ENCODE measurements around the gene CAMTA1.
"Not testable (repeated sequence)": the region's sequence is repeated elsewhere in the genome, so short reads cannot be mapped to it uniquely, and the experiment has no call there.

CAMTA1 gene

GRCh38 chr1:7302873-7303272 is 517.6 kb downstream of the CAMTA1 start:
- DNase-seq (ENCODE audit: low read depth, low spot score), result no peak

DNA sequence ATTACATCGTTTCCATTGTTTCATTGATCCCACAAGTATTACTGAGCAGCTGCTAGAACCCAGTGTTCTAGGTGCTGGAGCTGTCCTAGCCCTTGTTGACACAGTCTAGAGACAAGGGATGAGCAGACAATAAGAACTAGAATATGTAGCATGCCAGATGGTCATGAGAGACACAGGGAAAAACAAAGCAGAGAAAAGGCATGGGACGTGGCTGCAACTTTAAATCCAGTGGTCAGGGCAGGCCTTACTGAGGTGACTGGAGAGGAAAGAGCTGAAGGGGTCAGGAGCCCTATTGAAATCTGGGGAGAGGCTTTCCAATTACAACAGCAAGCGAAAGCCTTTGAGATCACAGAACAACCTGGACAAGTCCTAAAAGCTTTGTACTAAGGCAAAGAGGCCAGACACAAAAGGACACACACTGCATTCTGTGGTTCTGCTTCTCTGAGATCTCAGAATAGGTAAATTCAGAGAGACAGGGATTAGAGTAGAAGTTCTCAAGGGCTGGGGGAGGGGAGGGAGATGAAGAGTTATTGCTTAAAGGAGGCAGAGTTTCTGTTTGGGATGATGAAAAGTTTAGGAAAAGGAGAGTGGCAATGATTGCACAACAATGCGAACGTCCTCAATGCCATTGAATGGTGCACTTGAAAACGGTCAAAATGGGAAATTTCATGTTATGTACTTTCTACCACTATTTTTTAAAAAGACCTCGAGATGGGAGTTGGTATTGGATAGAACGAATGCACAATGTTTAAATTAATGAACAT is 518.5 kb downstream of the CAMTA1 start:
- no peak for DNase-seq (ENCODE audit: low read depth, low spot score)

- DNase-seq (ENCODE audit: low read depth, low spot score), result no peak
These were observed 527.9 kb downstream of the CAMTA1 start for GRCh38 chr1:7313081-7313546.

DNA sequence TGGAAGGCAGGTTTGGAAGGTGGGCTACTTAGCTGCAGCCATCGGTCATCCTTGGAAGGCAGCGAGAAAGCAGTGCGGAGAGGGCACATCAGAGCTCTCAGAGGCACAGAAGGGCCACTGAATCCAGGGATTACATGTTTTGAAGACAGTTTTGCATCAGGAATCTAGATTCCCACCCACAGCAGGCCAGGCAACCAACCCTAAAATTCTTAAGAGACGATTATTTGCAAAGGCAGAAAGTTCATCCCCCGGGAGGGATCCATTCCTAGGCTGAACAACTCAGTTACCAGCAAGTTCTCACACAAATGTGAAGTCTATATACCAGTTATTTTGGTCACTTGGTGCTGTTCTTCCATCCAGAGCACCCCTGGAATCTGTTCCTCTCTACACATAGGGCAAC is 528.6 kb downstream of the CAMTA1 start:
- DNase-seq (ENCODE audit: low read depth, low spot score), result no peak

GRCh38 chr1:7315316-7315715 is 530.1 kb downstream of the CAMTA1 start:
- no peak for DNase-seq (ENCODE audit: low read depth, low spot score)

GRCh38 chr1:7315946-7316345 is 530.7 kb downstream of the CAMTA1 start:
- no peak for DNase-seq (ENCODE audit: low read depth, low spot score)

DNA sequence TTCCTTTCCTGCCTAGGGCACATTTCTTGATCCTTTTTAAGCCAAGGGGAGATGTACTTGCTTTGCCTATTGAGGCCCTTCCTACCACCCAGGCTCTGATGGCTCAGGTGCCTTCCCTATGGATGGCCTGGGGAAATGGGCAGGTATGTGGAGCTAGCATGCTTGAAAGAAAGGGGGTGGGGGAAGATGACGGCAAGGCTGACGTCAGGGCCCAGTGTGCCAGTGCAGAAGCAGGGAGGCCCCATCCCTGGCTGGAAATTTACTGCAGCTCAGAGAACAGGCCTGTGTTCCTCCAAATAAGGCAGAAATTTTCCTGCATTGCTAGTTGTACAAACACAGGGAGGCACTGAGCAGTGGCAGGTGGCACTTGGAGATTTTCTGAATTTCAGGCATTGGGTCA is 532.6 kb downstream of the CAMTA1 start:
- DNase-seq (ENCODE audit: low read depth, low spot score), result no peak

GRCh38 chr1:7319196-7319595 is 533.9 kb downstream of the CAMTA1 start:
- no peak for DNase-seq (ENCODE audit: low read depth, low spot score)

GRCh38 chr1:7320661-7321060 is 535.4 kb downstream of the CAMTA1 start:
- no peak for DNase-seq (ENCODE audit: low read depth, low spot score)

GRCh38 chr1:7322283-7322785 is 537.1 kb downstream of the CAMTA1 start:
- no peak for DNase-seq (ENCODE audit: low read depth, low spot score)

DNA sequence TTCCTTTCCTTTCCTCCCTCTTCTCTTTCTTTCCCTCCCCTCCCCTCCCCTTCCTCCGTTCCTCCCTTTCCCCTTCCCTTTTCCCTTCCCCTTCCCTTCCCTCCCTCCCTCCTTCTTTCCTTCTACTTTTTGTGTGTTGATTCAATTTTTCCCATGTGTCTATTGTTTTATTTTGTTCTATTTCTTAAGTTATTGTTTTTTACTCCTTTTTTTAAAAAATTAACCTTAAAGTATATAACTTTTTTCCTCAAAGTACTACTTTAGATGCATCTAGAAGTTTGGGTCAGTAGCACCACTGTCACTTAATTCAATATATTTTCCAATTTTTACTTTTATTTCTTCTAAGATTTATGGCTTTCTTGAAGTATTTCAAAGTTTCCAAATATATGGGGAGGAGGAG is 537.7 kb downstream of the CAMTA1 start:
- no peak for DNase-seq (ENCODE audit: low read depth, low spot score)

- no peak for DNase-seq (ENCODE audit: low read depth, low spot score)
These were observed 540.0 kb downstream of the CAMTA1 start for GRCh38 chr1:7325254-7325653.

- DNase-seq (ENCODE audit: low read depth, low spot score), result no peak
These were observed 541.1 kb downstream of the CAMTA1 start for GRCh38 chr1:7326366-7326765.

DNA sequence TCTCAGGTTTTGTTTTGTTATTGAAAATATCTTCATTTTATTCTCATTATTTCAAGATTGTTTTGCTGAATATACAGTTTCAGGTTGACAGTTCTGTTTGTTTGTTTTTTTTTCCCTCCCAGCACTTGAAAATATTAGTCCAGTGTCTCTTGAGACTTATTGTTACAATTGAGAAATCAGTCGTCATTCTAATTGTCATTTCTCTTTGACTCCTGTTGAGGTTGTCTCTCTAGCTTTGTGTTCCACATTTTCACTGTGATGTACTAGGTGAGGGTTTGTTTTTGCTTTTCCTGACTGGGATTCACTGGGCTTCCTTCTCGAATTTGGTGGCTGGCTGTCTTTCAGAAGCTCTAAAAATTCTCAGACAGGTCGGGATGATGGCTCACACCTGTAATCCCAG is 542.6 kb downstream of the CAMTA1 start:
- DNase-seq (ENCODE audit: low read depth, low spot score), result no peak

- no peak for DNase-seq (ENCODE audit: low read depth, low spot score)
These were observed 544.8 kb downstream of the CAMTA1 start for GRCh38 chr1:7329868-7330615.

DNA sequence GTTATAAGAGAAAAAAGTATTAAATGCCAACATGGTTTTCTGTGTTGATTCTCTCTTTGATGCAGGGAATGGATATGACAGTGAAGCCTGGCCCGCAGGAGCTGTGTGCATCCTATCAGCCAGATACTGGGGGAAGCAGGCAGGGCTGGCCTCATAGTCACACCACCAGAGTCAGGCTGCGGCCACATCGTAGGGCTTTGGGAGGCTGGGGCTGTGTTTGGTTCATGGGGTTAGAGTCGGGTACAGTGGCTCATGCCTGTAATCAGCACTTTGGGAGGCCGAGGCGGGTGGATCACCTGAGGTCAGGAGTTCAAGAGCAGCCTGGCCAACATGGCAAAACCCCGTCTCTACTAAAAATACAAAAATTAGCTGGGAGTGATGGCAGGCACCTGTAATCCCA is 545.5 kb downstream of the CAMTA1 start:
- not testable (repeated sequence) for DNase-seq (ENCODE audit: low read depth, low spot score)

DNA sequence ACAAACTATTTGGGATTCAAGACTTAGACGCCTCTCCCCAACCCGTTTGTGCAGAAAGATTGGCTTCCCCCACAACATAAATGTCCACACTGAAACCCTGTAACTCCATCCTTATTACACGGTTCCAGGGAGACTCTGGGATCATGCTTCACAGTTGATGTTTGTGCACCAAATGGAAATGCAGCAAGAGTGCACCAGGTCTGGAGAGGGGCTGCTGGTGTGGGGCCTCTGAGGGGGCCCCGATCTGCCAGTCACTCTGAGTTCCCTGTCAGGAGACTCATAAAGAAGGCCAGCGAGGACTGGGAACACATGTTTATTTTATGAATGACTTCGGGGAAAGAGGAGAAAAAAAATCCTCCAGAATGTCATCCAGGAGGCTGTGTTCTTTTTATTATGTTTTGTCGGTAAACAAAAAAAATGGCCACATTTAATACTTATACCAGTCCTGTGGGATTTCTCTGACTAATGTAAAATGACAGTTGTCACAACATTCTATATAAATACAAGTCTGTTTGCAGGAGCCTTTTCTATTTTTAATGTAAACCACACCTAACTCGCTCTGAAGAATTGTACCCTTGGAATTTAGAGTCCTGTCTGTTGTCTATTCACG is 546.8 kb downstream of the CAMTA1 start:
- DNase-seq (ENCODE audit: low read depth, low spot score), result no peak

DNA sequence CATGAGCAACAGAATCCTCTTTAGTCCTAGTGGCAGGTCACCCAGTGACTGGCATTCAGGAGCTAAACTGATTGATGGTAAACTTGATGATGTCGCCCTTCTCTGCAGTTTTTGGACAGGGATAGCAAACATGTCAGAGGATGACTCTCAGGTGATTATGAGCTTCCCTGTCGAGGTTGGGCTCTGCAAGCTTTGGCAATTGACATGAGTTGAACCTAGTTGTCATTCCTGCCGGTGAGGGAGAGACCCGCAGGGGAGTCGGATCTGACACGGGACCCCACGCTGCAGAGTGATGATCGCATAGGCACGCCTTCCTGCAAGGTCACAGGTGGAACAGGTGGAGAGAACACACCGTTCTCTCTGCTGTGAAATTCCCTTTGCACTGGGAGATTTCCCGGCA is 547.8 kb downstream of the CAMTA1 start:
- no peak for DNase-seq (ENCODE audit: low read depth, low spot score)

GRCh38 chr1:7333620-7334019 is 548.4 kb downstream of the CAMTA1 start:
- DNase-seq (ENCODE audit: low read depth, low spot score), result no peak

DNA sequence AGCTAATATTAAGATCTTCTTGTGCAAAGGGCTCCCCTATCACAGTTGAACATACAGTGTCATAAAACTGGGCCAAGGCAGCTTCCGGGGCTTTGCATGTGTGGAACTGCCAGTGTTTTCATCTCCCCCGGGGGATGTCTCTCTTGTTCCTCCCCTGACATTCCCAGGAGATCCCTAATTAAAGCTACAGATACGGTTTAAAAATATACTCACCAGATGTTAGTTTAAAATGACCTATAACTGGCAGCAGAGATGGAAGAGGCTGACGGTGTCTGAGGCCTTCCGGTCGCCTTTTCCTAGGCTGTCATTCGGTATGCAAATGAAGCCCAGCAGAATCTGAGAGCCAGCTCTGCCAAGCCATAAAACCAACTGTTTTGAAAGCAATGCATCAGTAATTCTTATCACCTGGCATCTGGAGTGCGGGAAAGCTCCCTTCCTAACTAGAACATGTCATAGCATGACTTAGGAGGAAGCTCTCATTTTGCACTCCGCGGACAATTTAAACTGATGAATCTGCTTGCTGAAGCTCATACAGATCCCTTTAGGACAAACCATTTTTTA is 549.3 kb downstream of the CAMTA1 start:
- DNase-seq (ENCODE audit: low read depth, low spot score), result no peak

DNA sequence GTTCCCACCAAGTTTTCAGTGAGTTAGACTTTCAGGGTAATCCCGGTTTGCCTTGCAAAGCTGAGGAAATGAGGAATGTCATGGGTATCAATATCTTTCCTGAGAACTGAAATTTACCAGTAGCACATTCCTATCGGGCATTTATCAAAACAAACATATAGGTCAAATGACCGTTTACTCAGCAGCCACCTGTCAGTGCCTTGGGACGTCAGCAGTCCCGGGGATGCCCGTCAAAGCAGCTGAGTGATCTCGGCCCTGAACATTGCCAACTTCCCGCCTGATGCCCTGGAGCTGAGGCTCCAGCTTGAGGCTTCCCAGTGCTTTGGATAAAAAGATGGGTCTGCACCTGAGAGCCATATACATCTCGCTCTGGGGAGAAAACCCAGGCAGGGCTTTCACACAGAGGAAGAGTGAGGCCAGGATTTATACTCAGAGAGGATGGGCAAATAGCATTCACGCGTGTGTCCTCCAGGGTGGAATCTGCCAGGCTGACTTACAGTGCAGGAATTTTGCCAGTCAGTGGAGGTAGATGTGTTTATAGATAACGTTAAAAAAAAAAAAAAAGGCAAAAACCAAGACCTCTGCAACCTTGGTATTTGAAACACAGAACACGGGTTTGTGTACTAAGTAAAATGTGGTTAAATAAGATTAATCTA is 550.1 kb downstream of the CAMTA1 start:
- no peak for DNase-seq (ENCODE audit: low read depth, low spot score)

- no peak for DNase-seq (ENCODE audit: low read depth, low spot score)
These were observed 553.2 kb downstream of the CAMTA1 start for GRCh38 chr1:7338439-7338838.

All from smooth muscle cell of the brain vasculature (primary cell).